Measurements from ENCODE around the gene ADPRH.
"Not testable (repeated sequence)": the region's sequence is repeated elsewhere in the genome, so short reads cannot be mapped to it uniquely, and the experiment has no call there.

ADPRH gene

GRCh38 chr3:119579366-119580066 is at the start of gene ADPRH:
ADPRH (plus strand) TSS chr3:119579492; CDS start chr3:119582170, 2,678 bp downstream.
- DNase-seq (ENCODE audit: low read depth), result peak; percentile 35

GRCh38 chr3:119529883-119530282 is 49.4 kb upstream of the ADPRH start:
- peak; percentile 61 for DNase-seq (ENCODE audit: low read depth)

DNA sequence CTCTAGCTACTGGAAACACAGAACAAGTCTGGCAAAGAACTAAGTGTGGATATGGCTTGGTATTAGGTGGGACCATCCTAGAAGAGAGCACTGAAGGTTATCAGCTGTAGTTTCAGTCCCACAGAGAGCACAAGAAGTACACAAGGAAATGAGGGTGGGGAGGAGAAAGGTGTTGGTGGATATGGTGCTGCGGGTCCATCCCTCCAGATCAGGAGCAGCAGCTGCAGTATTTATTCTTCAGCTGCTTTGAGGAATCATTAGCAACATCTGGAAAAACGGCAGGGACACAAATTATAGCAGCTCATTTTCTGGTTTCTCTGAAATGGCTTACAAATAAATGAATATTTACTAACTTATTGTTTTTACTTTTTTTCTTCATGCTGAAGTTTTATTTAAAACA is 48.8 kb upstream of the ADPRH start:
- no peak for DNase-seq (ENCODE audit: low read depth)

DNA sequence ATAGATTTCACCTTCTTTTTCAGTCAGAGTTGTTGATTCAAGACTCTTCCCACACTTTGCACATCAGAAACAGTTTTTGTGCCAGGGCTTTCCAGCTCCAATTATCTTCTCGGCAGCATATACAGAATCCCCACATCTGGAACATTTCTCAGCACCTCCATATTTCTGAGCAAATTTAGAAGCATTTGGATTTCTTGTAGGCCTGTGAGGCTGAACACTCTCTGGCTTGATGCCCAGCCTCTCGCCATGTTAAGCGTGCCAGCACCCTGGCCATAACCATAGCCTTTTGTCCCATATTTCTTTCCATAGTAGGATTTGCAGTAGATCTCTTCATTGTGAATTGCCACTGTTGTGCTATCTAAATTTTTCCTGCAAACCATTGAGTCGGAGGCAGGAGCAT is 48.1 kb upstream of the ADPRH start:
- DNase-seq (ENCODE audit: low read depth), result no peak

GRCh38 chr3:119534296-119534695 is 45.0 kb upstream of the ADPRH start:
- DNase-seq (ENCODE audit: low read depth), result no peak

DNA sequence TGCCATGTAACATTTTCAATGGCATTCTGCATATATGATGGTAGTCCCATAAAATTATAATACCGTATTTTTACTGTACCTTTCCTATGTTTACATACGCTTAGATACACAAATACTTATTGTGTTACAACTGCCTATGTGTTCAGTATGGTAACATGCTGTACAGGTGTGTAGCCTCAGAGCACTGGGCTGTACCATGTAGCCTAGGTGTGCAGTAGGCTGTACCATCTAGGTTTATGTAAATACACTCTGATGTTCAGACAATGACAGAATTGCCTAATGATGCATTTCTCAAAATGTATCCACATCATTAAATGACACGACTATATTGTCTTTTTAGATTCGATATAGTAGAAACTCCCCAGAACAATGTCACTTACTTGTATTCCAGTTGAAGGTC is 42.5 kb upstream of the ADPRH start:
- no peak for DNase-seq (ENCODE audit: low read depth)

DNA sequence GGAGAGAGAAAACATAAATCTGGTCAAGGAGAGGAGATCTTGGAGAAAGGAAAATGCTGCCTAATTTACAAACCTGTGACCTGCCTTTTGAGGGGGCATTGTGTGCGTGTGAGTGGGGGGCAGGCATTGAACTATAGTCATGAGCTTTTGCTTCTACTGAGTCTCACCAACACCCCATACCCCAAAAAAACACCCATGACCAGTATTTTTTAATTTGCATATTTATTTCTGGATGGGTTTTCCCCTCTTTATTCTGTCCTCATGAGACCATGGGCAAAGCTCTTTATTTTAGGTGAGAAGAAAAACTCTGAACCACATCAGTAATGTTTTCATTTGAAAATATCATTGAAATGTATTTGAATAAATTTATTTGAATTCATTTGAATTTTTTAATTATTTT is 40.5 kb upstream of the ADPRH start:
- no peak for DNase-seq (ENCODE audit: low read depth)

DNA sequence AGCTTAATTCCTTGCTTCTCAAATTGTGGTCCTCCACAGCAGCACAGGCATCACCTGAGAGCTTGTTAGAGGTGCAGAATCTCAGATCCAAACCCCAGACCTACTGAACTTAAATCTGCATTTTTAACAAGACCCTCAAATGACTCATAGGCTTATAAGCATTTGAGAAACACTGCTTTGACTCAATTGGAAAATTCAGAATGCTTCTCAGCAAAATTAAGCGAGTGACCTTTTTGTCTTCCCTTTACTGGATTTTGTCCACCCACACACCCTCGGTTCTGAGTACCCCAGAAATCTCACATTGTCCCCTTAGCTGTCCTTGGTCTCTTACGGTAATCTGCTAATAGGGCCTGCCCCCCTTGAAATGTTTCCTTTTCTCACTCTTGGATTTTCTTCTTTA is 37.7 kb upstream of the ADPRH start:
- no peak for DNase-seq (ENCODE audit: low read depth)

DNA sequence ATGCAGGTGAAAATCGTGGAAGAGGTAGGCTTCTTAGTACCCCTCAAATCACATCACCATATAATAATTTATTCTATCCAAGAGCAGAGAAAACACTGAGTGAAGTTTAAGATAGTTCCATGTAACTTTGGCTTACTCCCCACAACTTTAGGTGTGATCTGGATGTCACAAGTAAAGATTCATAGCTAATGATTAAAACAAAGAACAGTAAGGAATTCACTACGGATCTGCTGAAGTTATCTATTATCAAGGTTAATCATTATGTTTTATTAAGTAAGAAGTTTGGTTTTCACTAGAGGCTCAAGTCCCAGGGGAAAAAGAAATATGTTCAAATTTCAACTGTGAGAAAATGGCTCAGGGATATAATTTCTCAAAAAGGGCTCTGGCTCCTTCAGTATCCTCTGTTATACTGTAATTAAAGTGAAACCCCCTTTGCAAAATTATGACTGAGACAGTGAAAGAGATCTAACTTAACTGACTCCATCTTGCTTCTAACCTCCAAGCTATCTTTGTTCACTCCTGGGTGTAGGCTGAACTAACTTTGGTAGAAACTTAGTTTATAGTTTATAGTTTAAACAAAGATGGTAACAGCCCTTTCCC is 37.0 kb upstream of the ADPRH start:
- DNase-seq (ENCODE audit: low read depth), result no peak

DNA sequence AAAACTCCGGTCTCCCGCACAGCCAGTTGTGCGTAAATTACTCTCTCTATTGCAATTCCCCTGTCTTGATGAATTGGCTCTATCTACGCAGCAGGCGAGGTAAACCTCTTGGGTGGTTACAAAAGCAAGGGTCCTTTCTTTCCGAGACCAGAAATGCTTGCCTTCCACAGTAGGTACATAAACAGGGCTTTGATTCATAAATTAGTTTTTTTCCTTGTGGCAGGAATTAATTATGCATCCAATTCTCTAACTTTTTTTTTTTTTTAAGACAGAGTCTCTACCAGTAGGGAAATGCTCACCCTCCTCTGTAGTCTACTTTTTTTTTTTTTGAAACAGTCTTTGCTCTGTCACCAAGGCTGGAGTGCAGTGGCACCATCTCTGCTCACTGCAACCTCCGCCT is 36.1 kb upstream of the ADPRH start:
- DNase-seq (ENCODE audit: low read depth), result no peak

DNA sequence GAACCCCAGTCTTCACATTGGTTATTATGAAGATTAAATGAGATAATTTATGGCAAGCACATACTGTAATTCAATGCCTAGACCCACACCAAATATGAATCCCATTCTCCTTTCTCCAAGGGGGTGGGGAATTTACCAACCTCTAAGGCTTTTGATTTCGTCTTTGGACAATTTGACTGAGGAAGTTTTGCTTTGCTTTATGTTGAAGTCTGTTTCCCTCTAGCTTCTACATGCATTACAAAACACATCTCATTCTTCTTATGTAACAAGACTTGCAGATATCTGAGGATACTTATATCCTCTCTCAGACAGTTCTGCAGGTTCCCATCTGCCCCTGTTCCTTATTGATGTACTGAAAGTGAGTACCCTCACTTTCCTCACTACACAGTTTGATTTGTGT is 32.1 kb upstream of the ADPRH start:
- no peak for DNase-seq (ENCODE audit: low read depth)

DNA sequence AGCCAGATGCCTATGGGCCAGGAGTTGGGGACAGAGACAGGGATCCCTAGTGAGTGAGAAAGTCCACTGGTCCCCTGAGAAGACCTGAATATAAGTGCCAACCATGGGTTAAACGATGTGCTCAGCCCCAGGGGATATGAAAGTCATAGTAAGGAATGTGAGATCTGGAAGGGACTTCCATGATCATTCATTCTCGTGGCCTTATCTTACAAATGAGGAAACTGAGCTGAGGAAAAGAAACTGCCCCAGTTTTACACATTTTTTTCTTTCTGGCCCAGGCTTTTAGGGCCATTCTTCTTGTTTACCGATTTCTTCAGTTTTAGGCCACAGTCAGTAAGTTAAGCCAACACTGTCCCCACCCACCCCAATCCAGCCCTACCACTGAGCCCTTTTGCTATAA is 31.0 kb upstream of the ADPRH start:
- no peak for DNase-seq (ENCODE audit: low read depth)

DNA sequence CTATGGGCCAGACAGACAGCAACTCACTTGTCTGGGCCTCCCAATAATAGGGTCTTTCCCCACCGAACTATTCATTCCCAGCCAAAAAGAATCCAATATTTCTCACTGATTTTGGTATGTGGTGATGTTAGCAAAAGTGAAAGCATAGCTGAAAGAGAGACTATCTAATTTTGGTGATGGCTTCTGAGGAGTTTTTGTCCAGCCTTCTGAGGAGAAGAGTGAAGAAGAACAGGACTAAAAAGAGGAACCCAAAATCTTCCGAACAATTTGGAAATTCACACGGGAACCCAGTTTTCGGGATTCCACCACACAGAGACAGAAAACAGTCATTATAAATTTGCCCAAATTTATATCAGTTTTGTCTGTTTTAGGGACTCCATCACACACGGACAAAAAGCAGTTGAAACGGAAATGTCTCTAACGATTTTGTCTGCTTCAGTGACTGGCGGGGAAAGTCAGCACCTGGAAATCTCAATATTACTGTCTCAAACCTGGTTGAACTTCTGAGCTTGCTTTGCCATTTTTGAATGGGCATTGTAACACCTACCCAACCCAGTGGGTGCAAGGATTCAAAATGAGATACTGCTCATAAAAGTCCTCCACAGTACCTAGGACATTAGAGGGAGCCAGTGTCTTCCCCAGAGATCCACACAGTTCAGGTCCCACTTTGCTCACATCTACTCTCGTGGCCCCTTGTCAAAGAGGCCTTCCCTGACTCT is 28.9 kb upstream of the ADPRH start:
- no peak for DNase-seq (ENCODE audit: low read depth)

GRCh38 chr3:119551598-119551997 is 27.7 kb upstream of the ADPRH start:
- no peak for DNase-seq (ENCODE audit: low read depth)

DNA sequence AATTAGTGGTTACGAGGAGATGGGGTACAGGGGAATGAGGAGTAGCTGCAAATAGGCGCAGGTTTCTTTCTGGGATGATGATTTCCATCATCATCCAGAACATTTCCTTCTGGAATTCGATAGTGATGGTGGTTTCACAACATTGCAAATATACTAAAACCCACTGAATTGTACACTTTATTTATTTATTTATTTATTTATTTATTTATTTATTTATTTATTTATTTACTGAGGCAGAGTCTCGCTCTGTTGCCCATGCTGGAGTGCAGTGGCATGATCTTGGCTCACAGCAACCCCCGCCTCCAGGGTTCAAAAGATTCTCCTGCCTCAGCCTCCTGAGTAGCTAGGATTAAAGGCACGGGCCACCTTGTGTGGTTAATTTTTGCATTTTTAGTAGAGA is 26.4 kb upstream of the ADPRH start:
- DNase-seq (ENCODE audit: low read depth), result not testable (repeated sequence)

DNA sequence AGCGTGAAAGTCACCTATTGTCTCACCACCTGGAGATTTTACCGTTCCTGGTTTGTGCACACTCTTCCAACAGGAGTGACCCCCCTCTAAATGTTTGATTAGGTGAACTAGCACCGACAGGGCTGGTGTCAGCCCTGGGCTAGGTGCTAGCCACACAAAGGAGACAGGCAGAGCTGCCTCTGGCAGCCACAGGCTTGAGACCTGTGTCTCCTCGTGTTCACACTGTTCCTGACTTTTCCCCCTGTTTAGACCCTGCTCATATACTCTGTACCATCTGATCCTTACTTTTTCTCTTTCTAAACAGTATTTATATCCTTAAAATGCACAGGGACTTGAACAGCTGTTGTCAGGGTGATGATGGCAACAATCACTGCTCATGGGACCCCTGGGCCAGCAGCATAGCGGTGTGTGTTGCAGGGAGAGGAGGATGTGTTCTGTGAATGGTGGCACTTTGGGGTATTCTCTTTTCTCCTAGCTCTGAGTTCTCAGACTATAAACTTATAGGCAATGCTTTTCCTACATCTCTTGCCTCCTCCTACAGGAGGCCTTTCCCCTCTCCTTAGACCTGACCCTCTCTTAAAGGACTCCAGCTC is 25.4 kb upstream of the ADPRH start:
- no peak for DNase-seq (ENCODE audit: low read depth)

DNA sequence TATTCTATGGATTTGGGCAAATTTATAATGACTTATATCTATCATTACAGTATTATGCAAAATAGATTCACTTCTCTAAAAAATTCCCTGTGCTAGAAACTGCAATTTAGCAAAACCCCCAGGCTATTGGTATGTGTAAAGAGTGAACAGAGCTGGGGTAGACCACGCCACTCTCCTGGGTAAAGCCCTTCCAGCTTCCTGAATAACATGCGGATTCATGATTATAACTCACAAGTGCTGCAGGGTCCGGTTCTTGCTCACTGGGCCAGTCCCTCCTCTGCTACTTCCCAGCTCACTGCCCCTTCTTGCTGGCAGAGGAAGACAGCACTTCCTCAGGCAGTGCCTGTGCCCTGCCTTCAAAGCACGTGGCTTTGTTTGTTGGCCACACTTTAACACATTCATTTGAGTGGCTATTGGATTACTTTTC is 24.0 kb upstream of the ADPRH start:
- no peak for DNase-seq (ENCODE audit: low read depth)

- DNase-seq (ENCODE audit: low read depth), result no peak
Measured at GRCh38 chr3:119555929-119556328, 23.4 kb upstream of the ADPRH start.

DNA sequence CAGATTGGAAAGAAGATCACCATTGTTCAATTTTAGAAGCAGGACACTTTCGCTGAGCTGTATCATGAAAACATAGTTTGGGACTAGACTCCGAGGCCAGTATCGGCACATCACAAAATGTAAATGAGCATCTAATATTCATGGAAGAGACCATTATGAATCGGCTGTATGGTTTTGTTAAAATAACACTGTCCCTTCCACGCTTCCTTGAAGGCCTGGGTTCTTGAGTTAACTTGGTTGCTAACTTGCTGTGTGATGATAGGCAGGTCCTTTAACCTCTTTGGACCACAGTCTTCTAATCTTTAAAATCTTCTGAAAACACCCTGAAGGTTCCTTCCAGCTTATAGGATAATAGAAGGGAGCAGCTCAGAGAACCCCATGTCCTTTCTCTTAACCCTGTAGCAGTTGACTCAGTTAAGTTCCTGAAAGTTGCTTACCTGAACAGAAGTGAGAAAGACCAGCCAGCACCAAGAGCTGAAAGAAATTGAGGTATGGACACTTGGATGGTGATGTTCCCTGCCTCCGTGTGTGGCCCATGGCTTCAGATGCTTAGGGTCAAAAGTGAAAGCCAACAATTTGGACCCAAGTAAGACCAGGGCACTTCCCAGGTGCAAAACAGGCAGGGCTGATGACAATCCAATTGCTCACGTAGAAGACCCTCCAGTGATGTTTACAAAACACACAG is 22.0 kb upstream of the ADPRH start:
- no peak for DNase-seq (ENCODE audit: low read depth)

DNA sequence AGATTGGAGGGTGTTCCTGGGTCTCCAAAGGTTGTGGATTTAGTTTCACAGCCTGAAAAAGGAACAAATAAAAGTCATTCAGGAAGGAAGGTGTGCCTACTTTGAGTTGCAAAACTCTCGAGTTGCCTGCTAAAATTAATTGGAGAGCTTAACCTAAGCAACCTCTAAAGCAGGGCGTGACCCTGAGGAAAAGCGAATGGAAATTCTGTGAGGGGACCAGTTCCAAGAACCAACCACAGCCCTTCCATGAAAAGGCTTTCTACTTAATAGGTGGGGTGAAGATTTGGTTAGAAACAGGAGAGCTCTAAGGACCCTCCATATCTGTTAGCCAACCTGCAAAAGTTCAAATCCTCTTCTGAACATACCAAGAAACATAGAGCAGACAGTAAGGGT is 21.4 kb upstream of the ADPRH start:
- DNase-seq (ENCODE audit: low read depth), result no peak

- no peak for DNase-seq (ENCODE audit: low read depth)
Measured at GRCh38 chr3:119558626-119559317, 20.5 kb upstream of the ADPRH start.

- peak; percentile 11 for DNase-seq (ENCODE audit: low read depth)
Measured at GRCh38 chr3:119559441-119559963, 19.8 kb upstream of the ADPRH start, which contains the start of gene CD80. CD80 (minus strand) TSS chr3:119559614; CDS start chr3:119557728, 1,886 bp downstream.
